Loucy (cell line): Measurements from ENCODE around the gene TMEM215.

ENCODE experiments used
- H2AFZ ChIP-seq: fragments of 200-600 bp; sonication (generic); 2 replicates; pipeline ENCODE4 v1.6.0; 2016; ENCODE audit warnings: antibody characterized with exemption, mild to moderate bottlenecking, low read length, moderate library complexity
- H3F3A ChIP-seq: fragments of 200-600 bp; 2 replicates; pipeline ENCODE4 v1.6.0; 2016; ENCODE audit warnings: antibody characterized with exemption, low read depth, mild to moderate bottlenecking
- H3K27me3 ChIP-seq: fragments of 200-600 bp; sonication (generic); 2 replicates; pipeline ENCODE4 v1.6.1; 2014; ENCODE audit warnings: low read length, mild to moderate bottlenecking; ENCODE audit not compliant: insufficient read depth, poor library complexity, severe bottlenecking
- H3K36me3 ChIP-seq: fragments of 200-600 bp; sonication (generic); 2 replicates; pipeline ENCODE4 v1.6.1; 2016; ENCODE audit warnings: low read length; ENCODE audit not compliant: insufficient read depth
- H3K4me1 ChIP-seq: fragments of 200-600 bp; sonication (generic); 2 replicates; pipeline ENCODE4 v1.5.1; 2014; ENCODE audit warnings: low read length, mild to moderate bottlenecking; ENCODE audit not compliant: insufficient read depth, poor library complexity, severe bottlenecking
- H3K4me2 ChIP-seq: fragments of 200-600 bp; sonication (generic); 2 replicates; pipeline ENCODE4 v1.6.0; 2014; ENCODE audit warnings: antibody characterized with exemption, low read length, low read depth, mild to moderate bottlenecking; ENCODE audit not compliant: poor library complexity, severe bottlenecking
- H3K4me3 ChIP-seq: fragments of 200-600 bp; sonication (generic); 2 replicates; pipeline ENCODE4 v1.5.1; 2014; ENCODE audit warnings: low read length, mild to moderate bottlenecking, mixed read lengths; ENCODE audit not compliant: poor library complexity, severe bottlenecking
- H3K79me2 ChIP-seq: fragments of 200-600 bp; sonication (generic); 2 replicates; pipeline ENCODE4 v1.6.1; 2014; ENCODE audit warnings: low read length; ENCODE audit not compliant: insufficient read depth
- H3K9ac ChIP-seq: fragments of 200-600 bp; sonication (generic); 2 replicates; pipeline ENCODE4 v1.6.0; 2014; ENCODE audit warnings: mild to moderate bottlenecking, low read depth, low read length, moderate library complexity; ENCODE audit not compliant: poor library complexity, severe bottlenecking
- H3K9me2 ChIP-seq: fragments of 200-600 bp; sonication (generic); replicated peaks from 2 replicates; pipeline ENCODE4 v1.6.1; 2016; ENCODE audit warnings: low read depth, low read length, mixed read lengths
- H3K9me3 ChIP-seq: fragments of 200-600 bp; sonication (generic); 2 replicates; pipeline ENCODE4 v1.6.1; 2014; ENCODE audit warnings: mild to moderate bottlenecking, antibody characterized with exemption, low read length, low read depth; ENCODE audit not compliant: insufficient read depth
- H4K20me1 ChIP-seq: fragments of 200-600 bp; sonication (generic); 2 replicates; pipeline ENCODE4 v1.6.0; 2014; ENCODE audit warnings: antibody characterized with exemption, low read length, mild to moderate bottlenecking; ENCODE audit not compliant: insufficient read depth, poor library complexity, severe bottlenecking
- CTCF ChIP-seq: fragments of 200-600 bp; sonication (generic); conservative IDR thresholded peaks from 2 replicates; pipeline ENCODE4 v1.5.1; 2014; ENCODE audit warnings: mild to moderate bottlenecking, antibody characterized with exemption, low read length
- EZH2phosphoT487 ChIP-seq: fragments of 200-600 bp; IDR thresholded peaks from 2 replicates; pipeline ENCODE4 v1.6.1; 2018; ENCODE audit warnings: antibody characterized with exemption, mild to moderate bottlenecking, moderate library complexity, borderline replicate concordance

TMEM215 gene

GRCh38 chr9:32832346-32832745 is 49.0 kb downstream of the TMEM215 start:
- Histone ChIP-seq H3K9me3 (no peaks in the 10 kb centered on the region), H4K20me1 (no peaks in the 10 kb centered on the region), H3K27me3 (no peaks in the 10 kb centered on the region), H3F3A (no peaks in the 10 kb centered on the region), H3K36me3 (no peaks in the 10 kb centered on the region), H3K4me3 (no peak overlapping the region), H3K79me2 (no peaks in the 10 kb centered on the region), H2AFZ (no peak overlapping the region), H3K4me2 (no peak overlapping the region), H3K9me2 (no peaks in the 10 kb centered on the region), H3K9ac (no peak overlapping the region), H3K4me1 (no peaks in the 10 kb centered on the region)
- TF ChIP-seq EZH2phosphoT487: no peak
- TF ChIP-seq CTCF: no peak
